Middle frontal gyrus (tissue), 1 donor: ENCODE data around the gene SCAMP1.

ENCODE experiments used
- DNase-seq: peaks from one replicate; pipeline ENCODE4 v3.0.0-alpha.2; 2015; ENCODE audit warnings: low spot score; ENCODE audit errors: extremely low spot score

SCAMP1 gene

GRCh38 chr5:78511121-78511906, 150.9 kb downstream of the SCAMP1 start:
- no peak for DNase-seq

GRCh38 chr5:78512435-78512834, 152.0 kb downstream of the SCAMP1 start:
- no peak for DNase-seq

- DNase-seq: no peak
Observed at GRCh38 chr5:78513441-78513840, 153.0 kb downstream of the SCAMP1 start.

- DNase-seq: no peak
Observed at GRCh38 chr5:78514427-78515330, 154.3 kb downstream of the SCAMP1 start.

- DNase-seq: no peak
Observed at GRCh38 chr5:78515670-78516069, 155.3 kb downstream of the SCAMP1 start.

GRCh38 chr5:78518365-78519197, 158.2 kb downstream of the SCAMP1 start:
- DNase-seq: no peak

- no peak for DNase-seq
Observed at GRCh38 chr5:78519198-78519941, 159.0 kb downstream of the SCAMP1 start.

- no peak for DNase-seq
Observed at GRCh38 chr5:78521455-78521854, 161.0 kb downstream of the SCAMP1 start.

- no peak for DNase-seq
Observed at GRCh38 chr5:78522476-78523260, 162.3 kb downstream of the SCAMP1 start.

GRCh38 chr5:78523314-78524193, 163.1 kb downstream of the SCAMP1 start:
- DNase-seq: no peak

GRCh38 chr5:78526049-78526525, 165.7 kb downstream of the SCAMP1 start:
- no peak for DNase-seq

GRCh38 chr5:78527054-78527859, 166.8 kb downstream of the SCAMP1 start:
- no peak for DNase-seq

GRCh38 chr5:78527925-78528324, 167.5 kb downstream of the SCAMP1 start:
- DNase-seq: no peak
